Fibroblast of lung (primary cell): Measurements from ENCODE around the gene MINDY3. TPM values are rescaled to one million over a fixed set of nuclear protein-coding genes. Genes with fewer than 3 reads are reported as not detected.
A peak's percentile ranks its signal among the peaks of the same experiment; 100 is the strongest.

Experiments used
- DNase-seq, 2 donors: peaks; one replicate each; pipeline versions ENCODE4 v3.0.0 to v3.0.0-alpha.2; 2010; ENCODE audit warnings: low read depth in 2 of 2
- H2AFZ ChIP-seq: 2 replicates; pipeline ENCODE4 v1.5.1; 2012; ENCODE audit warnings: low read length, control low read depth, inconsistent platforms
- H3K27ac ChIP-seq: 2 replicates; pipeline ENCODE4 v1.5.1; 2011; ENCODE audit warnings: low read length, control low read depth; ENCODE audit not compliant: insufficient read depth
- H3K27me3 ChIP-seq: 2 replicates; pipeline ENCODE4 v1.5.1; 2011; ENCODE audit warnings: mild to moderate bottlenecking, low read length; ENCODE audit not compliant: control insufficient read depth, insufficient read depth
- H3K36me3 ChIP-seq: 2 replicates; pipeline ENCODE4 v1.5.1; 2011; ENCODE audit warnings: low read length; ENCODE audit not compliant: control insufficient read depth, insufficient read depth
- H3K4me1 ChIP-seq: 2 replicates; pipeline ENCODE4 v1.5.1; 2011; ENCODE audit warnings: low read length; ENCODE audit not compliant: control insufficient read depth, insufficient read depth; ENCODE audit errors: extremely low read depth
- H3K4me2 ChIP-seq: 2 replicates; pipeline ENCODE4 v1.5.1; 2011; ENCODE audit warnings: low read length, control low read depth; ENCODE audit not compliant: insufficient read depth; ENCODE audit errors: extremely low read depth
- H3K4me3 ChIP-seq, 4 experiments: fragments of 200-600 bp in 1 of 4; sonication (generic) in 1 of 4; replicated peaks in 1 of 4; 2 replicates each; pipeline ENCODE4 v1.5.1; 2011 to 2016; ENCODE audit warnings: low read length in 4 of 4, low read depth in 3 of 4, mild to moderate bottlenecking in 3 of 4, control low read depth in 2 of 4, inconsistent platforms in 1 of 4, mixed read lengths in 1 of 4; ENCODE audit not compliant: insufficient read depth in 1 of 4; ENCODE audit errors: control extremely low read depth in 1 of 4
- H3K79me2 ChIP-seq: 2 replicates; pipeline ENCODE4 v1.5.1; 2012; ENCODE audit warnings: mild to moderate bottlenecking, low read length, inconsistent platforms; ENCODE audit not compliant: control insufficient read depth, insufficient read depth
- H3K9ac ChIP-seq: 2 replicates; pipeline ENCODE4 v1.5.1; 2011; ENCODE audit warnings: mild to moderate bottlenecking, low read length, control low read depth; ENCODE audit not compliant: insufficient read depth
- H3K9me3 ChIP-seq: 2 replicates; pipeline ENCODE4 v1.5.1; 2012; ENCODE audit warnings: low read depth, low read length; ENCODE audit not compliant: control insufficient read depth, insufficient read depth
- H4K20me1 ChIP-seq: 2 replicates; pipeline ENCODE4 v1.5.1; 2011; ENCODE audit warnings: low read length; ENCODE audit not compliant: control insufficient read depth, insufficient read depth; ENCODE audit errors: extremely low read depth
- CTCF ChIP-seq, 2 donors: IDR thresholded peaks in 1 of 2; conservative IDR thresholded peaks in 1 of 2; 1 replicate in 1 of 2; 2 replicates in 1 of 2; pipeline ENCODE4 v1.5.1; 2011 to 2012; ENCODE audit warnings: low read length in 2 of 2, control low read depth in 1 of 2, inconsistent platforms in 1 of 2, low read depth in 1 of 2, mild to moderate bottlenecking in 1 of 2
- EZH2 ChIP-seq: IDR thresholded peaks from 2 replicates; pipeline ENCODE4 v1.5.1; 2012; ENCODE audit warnings: low read length, control low read depth, mild to moderate bottlenecking; ENCODE audit errors: missing control alignments
- polyA plus RNA-seq, 2 donors: library from polyadenylated mRNA; depleted of rRNA in 1 of 2; stranded (reverse) in 1 of 2; unstranded in 1 of 2; fragments of >200 nt; gene quantifications; 2 replicates each; pipeline ENCODE4 v1.2.1, GENCODE V29; 2011 to 2012; ENCODE audit warnings: missing spikeins in 1 of 2
- total RNA-seq: library from RNA; depleted of rRNA; stranded (reverse); fragments of >200 nt; gene quantifications from 2 replicates; pipeline ENCODE4 v1.2.1, GENCODE V29; 2014

Gene MINDY3
- total and polyA plus RNA-seq, 2 donors (not counting 1 experiment from before 2014, with no cell fraction given): 30.6 to 37.5 TPM

- Histone ChIP-seq H3K36me3 (no peaks in the 10 kb centered on the region), H3K27me3 (peaks cover 4% of the 10 kb centered on the region), H3K27ac (no peak overlapping the region), H3K9ac (no peak overlapping the region), H4K20me1 (no peaks in the 10 kb centered on the region), H3K79me2 (no peaks in the 10 kb centered on the region), H3K4me2 (no peak overlapping the region), H3K4me3 (no peak overlapping the region), H3K9me3 (no peaks in the 10 kb centered on the region), H2AFZ (no peak overlapping the region), H3K4me1 (no peaks in the 10 kb centered on the region)
- no peak for DNase-seq
- TF ChIP-seq CTCF (conservative IDR thresholded peaks at IDR 0.05 in 1 of 2, IDR thresholded peaks at IDR 0.05 in 1 of 2; ENCODE audit: low read depth in 1 of 2, low read length in 2 of 2) (no peak), EZH2 (no peak)
These were observed 21.2 kb upstream of the MINDY3 start for GRCh38 chr10:15881542-15881941.

DNA sequence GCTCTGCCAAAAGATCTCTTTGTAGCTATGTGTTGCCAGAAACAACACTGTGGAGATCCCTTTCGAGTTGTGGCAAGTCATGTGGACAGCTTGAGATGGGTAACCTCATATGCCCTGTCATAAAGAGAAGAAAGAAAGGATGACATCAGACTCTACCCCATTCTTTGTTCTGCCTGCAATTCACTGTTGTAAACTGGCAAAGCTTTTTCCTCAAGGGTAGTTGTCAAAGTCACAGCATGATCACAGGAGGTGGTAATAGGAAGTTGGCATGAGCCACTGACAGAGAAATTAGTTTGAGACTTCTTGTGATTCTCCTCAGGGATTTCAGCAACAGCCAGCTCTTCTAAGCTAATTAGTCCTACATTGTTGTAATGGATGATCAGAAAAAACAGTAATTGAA, 19.4 kb upstream of the MINDY3 start:
- H3K27me3 ChIP-seq: peaks cover 4% of the 10 kb centered on the region
- no peak for DNase-seq
- no peaks in the 10 kb centered on the region for H3K9me3 ChIP-seq
- H3K79me2 ChIP-seq: no peaks in the 10 kb centered on the region
- no peak overlapping the region for H3K4me3 ChIP-seq
- no peaks in the 10 kb centered on the region for H3K36me3 ChIP-seq
- no peak overlapping the region for H3K4me2 ChIP-seq
- H3K4me1 ChIP-seq: no peaks in the 10 kb centered on the region
- no peaks in the 10 kb centered on the region for H4K20me1 ChIP-seq
- H3K9ac ChIP-seq: no peak overlapping the region
- no peak overlapping the region for H3K27ac ChIP-seq
- H2AFZ ChIP-seq: no peak overlapping the region
- no peak for TF ChIP-seq EZH2
- TF ChIP-seq CTCF (conservative IDR thresholded peaks at IDR 0.05 in 1 of 2, IDR thresholded peaks at IDR 0.05 in 1 of 2; ENCODE audit: low read depth in 1 of 2, low read length in 2 of 2): no peak

- H3K27ac ChIP-seq: no peak overlapping the region
These were observed 18.8 kb upstream of the MINDY3 start for GRCh38 chr10:15879058-15879457.

More at GRCh38 chr10:15879058-15879457, 18.8 kb upstream of the MINDY3 start:
- Histone ChIP-seq H3K36me3 (no peaks in the 10 kb centered on the region), H3K9me3 (no peaks in the 10 kb centered on the region), H4K20me1 (no peaks in the 10 kb centered on the region), H3K4me2 (no peak overlapping the region), H3K4me3 (no peak overlapping the region), H3K4me1 (no peaks in the 10 kb centered on the region), H3K79me2 (no peaks in the 10 kb centered on the region), H3K9ac (no peak overlapping the region), H2AFZ (no peak overlapping the region), H3K27me3 (peaks cover 4% of the 10 kb centered on the region)
- DNase-seq: peak; percentile 24 to 55
- TF ChIP-seq CTCF (conservative IDR thresholded peaks at IDR 0.05 in 1 of 2, IDR thresholded peaks at IDR 0.05 in 1 of 2; ENCODE audit: low read depth in 1 of 2, low read length in 2 of 2) (peak; percentile 33 to 62), EZH2 (no peak)
